Stimulated activated CD4-positive, alpha-beta T cell treated with anti-CD3 and anti-CD28 coated beads, Interleukin-12 subunit alpha, Interleukin-12 subunit beta, amount 100 ng/mL, for 48 hours (primary cell): ENCODE results near the gene SNCB.

Experiments used
- DNase-seq, 3 donors: peaks; one replicate each; pipeline ENCODE4 v3.0.0-alpha.2; 2020; ENCODE audit warnings: low read depth in 2 of 3, low spot score in 1 of 3

SNCB gene

DNA sequence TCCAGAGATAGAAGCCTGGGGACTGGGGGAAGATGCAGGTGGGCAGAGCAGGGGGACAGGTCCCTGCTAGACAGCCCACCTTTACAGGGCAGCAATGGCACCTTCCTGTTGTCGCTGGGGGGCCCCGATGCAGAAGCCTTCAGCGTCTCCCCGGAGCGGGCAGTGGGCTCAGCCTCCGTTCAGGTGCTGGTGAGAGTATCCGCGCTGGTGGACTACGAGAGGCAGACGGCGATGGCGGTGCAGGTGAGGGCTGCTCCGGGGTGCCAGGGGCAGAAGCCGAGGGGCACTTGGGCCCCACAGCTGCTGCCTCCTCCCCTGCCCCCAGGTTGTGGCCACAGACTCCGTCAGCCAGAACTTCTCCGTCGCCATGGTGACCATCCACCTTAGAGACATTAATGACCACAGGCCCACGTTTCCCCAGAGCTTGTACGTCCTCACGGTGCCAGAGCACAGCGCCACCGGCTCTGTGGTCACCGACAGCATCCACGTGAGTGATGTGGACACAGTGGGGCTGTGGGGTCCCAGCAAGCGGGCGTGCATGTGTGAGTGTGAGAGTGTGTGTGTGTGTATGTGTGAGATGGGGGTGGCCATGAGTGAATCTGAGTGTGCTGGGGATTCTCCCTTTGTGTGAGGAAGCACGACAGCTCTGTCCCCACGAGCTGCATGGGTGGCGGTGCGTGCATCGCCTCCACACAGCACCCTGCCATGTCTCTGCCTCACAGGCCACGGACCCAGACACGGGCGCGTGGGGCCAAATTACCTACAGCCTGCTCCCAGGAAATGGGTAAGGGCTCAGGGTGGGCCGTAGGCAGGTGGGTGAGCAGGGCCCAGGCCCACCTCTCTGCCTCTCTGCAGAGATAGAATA is 52.8 kb downstream of the SNCB start:
- DNase-seq: no peak

DNA sequence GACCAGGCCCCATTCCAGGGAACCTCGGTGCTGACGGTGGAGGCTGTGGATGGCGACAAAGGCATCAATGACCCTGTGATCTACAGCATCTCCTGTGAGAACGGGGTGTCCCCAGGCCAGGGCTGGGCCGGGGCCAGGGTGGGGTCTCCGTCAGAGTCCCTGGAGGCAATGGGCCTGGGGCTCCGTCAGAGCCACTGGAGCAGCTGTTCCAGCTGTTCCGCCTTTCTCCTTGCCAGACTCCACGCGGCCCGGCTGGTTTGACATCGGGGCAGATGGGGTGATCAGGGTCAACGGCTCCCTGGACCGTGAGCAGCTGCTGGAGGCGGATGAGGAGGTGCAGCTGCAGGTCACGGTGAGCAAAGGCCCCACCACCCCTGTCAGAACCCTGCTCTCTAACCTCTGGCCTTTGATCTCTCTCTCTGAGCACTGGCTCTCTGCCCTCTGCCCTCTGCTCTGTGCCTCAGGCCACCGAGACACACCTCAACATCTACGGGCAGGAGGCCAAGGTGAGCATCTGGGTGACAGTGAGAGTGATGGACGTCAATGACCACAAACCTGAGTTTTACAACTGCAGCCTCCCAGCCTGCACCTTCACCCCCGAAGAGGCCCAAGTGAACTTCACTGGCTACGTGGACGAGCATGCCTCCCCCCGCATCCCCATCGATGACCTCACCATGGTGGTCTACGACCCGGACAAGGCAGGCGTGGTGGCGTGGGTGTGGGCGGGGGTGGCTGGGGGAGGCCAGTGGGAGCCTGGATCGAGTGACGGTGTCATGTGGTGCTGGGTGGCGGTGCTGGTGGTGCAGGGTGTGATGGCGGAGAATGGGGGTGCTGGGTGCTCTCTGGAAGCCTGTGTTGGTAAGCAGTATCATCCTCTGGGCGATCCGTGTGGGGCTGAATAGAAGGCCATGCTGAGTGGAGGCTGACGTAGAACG is 54.6 kb downstream of the SNCB start:
- no peak for DNase-seq

DNA sequence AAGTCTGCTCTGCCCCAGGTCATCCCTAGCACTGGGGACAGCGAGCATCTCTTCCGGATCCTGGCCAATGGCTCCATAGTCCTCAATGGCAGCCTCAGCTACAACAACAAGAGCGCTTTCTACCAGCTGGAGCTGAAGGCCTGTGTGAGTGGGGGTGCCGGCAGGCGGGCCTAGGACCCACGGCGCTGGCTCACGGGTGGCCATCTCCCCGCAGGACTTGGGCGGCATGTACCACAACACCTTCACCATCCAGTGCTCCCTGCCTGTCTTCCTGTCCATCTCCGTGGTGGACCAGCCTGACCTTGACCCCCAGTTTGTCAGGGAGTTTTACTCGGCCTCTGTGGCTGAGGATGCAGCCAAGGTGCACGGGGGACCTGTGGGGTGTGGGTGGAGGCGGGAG is 55.3 kb downstream of the SNCB start:
- no peak for DNase-seq

DNA sequence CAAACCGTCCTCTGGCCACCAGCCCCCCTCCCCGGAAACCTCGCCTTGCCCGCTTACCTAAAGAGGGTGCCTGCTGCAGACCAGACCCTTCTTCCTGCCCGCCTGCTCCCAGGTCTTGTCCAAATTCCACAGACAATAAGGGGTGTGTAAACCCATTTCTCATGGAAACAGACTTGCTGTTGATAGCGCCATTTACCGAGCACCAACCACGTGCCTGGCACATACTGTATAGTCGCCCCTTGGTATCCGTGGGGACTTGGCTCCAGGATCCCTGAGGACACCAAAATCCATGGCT is 56.1 kb downstream of the SNCB start:
- no peak for DNase-seq

DNA sequence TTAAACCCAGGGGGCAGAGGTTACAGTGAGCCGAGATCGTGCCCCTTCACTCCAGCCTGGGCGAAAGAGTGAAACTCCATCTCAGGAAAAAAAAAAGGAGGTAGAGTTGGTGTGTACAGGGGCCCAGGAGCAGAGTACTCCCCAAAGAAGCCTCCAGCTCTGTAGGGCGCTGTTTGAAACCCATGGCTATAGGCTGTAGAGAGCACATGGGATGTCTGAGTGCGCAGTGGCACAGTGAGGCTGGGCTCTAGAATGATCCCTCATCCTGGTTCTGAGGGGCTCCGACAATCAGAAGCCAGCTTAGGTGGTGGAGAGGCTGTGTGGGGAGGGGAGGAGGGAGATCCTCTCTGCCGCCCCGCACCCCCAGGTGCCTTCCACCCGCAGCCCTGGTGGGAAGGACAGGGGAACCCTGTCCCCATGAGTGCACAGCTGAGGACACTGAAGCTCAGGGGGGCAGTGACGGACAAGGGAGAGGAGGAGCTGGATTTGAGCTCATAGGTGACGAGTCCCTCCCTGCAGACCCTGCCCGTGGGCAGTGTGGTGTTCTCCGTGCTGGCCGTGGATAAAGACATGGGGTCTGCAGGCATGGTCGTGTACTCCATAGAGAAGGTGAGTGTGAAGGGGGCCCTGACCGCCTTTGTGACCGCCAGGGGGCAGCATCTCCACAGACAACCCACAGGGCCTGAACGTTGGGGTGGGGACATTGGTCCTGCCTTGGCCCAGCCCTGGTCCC is 56.6 kb downstream of the SNCB start:
- peak; percentile 50 to 80 (median 69) for DNase-seq
